Thyroid gland (tissue), 4 donors: ENCODE measurements around the gene TMEM131. TPM values are rescaled to one million over a fixed set of nuclear protein-coding genes. Genes with fewer than 3 reads are reported as not detected.
A peak's percentile ranks its signal among the peaks of the same experiment; 100 is the strongest.
"Not testable (repeated sequence)": the region's sequence is repeated elsewhere in the genome, so short reads cannot be mapped to it uniquely, and the experiment has no call there.

Source experiments
- DNase-seq, 2 donors: peaks; one replicate each; pipeline ENCODE4 v3.0.0-alpha.2; 2019
- H3K27ac ChIP-seq, 3 donors: fragments of 200-600 bp; sonication (generic); 1 replicate in 2 of 3; 2 replicates in 1 of 3; pipeline ENCODE4 v1.5.1; 2016 to 2019; ENCODE audit warnings: mild to moderate bottlenecking in 1 of 3, moderate library complexity in 1 of 3
- H3K27me3 ChIP-seq: fragments of 200-600 bp; sonication (generic); one replicate; pipeline ENCODE4 v1.5.1; 2019
- H3K36me3 ChIP-seq, 2 donors: fragments of 200-600 bp; sonication (generic); one replicate each; pipeline ENCODE4 v1.5.1; 2016 to 2019
- H3K4me1 ChIP-seq, 2 donors: fragments of 200-600 bp; sonication (generic); one replicate each; pipeline ENCODE4 v1.5.1; 2017 to 2019
- H3K4me3 ChIP-seq, 3 donors: fragments of 200-600 bp; sonication (generic); replicated peaks in 1 of 3; 1 replicate in 2 of 3; 2 replicates in 1 of 3; pipeline ENCODE4 v1.5.1; 2016; ENCODE audit warnings: mild to moderate bottlenecking in 1 of 3
- H3K9me3 ChIP-seq: fragments of 200-600 bp; sonication (generic); one replicate; pipeline ENCODE4 v1.5.1; 2017
- POLR2A ChIP-seq, 2 donors: fragments of 450-650 bp; IDR thresholded peaks; one replicate each; pipeline ENCODE4 v1.6.1; 2017; ENCODE audit warnings: antibody characterized with exemption in 2 of 2, mild to moderate bottlenecking in 2 of 2, moderate library complexity in 1 of 2
- WGBS, 2 donors: methylation state at CpG; one replicate each; pipeline ENCODE4 v1.1.5; 2017; 5-methylcytosine and 5-hydroxymethylcytosine counted together
- intact Hi-C: fragments of 100-400 bp; cut with DNase I; formaldehyde crosslinking; loops from one replicate; pipeline ENCODE4 v1.15.1; 2023
- total RNA-seq, 4 donors: library from RNA; depleted of rRNA; stranded (reverse); fragments of >200 nt; gene quantifications; one replicate each; pipeline ENCODE4 v1.2.3, GENCODE V29; 2016
- TF ChIP-seq, protein P1 (sequence below), 6 experiments: fragments of 200-600 bp in 3 of 6; fragments of 450-650 bp in 3 of 6; sonication (generic) in 3 of 6; IDR thresholded peaks; one replicate each; pipeline ENCODE4 v1.5.1; 2016 to 2019; ENCODE audit warnings: antibody characterized with exemption in 6 of 6, mild to moderate bottlenecking in 2 of 6, inconsistent platforms in 1 of 6, moderate library complexity in 1 of 6

The TMEM131 gene
- total RNA-seq, 4 donors from 2014 or later: 28.6 to 47.0 (median 35.2) TPM

GRCh38 chr2:97845133-97845532 is 150.6 kb downstream of the TMEM131 start:
- TF ChIP-seq, protein P1, sequence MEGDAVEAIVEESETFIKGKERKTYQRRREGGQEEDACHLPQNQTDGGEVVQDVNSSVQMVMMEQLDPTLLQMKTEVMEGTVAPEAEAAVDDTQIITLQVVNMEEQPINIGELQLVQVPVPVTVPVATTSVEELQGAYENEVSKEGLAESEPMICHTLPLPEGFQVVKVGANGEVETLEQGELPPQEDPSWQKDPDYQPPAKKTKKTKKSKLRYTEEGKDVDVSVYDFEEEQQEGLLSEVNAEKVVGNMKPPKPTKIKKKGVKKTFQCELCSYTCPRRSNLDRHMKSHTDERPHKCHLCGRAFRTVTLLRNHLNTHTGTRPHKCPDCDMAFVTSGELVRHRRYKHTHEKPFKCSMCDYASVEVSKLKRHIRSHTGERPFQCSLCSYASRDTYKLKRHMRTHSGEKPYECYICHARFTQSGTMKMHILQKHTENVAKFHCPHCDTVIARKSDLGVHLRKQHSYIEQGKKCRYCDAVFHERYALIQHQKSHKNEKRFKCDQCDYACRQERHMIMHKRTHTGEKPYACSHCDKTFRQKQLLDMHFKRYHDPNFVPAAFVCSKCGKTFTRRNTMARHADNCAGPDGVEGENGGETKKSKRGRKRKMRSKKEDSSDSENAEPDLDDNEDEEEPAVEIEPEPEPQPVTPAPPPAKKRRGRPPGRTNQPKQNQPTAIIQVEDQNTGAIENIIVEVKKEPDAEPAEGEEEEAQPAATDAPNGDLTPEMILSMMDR (IDR thresholded peaks at IDR 0.05): no peak
- TF ChIP-seq POLR2A (IDR thresholded peaks at IDR 0.05): no peak
- Histone ChIP-seq H3K9me3 (no peaks in the 10 kb centered on the region), H3K4me3 (no peak overlapping the region), H3K36me3 (no peaks in the 10 kb centered on the region), H3K4me1 (no peaks in the 10 kb centered on the region), H3K27me3 (no peaks in the 10 kb centered on the region), H3K27ac (no peak overlapping the region)
- DNase-seq: no peak
- intact Hi-C loops: no loop called here
- 60 to 63% methylated on average over 4 of the region's 4 CpGs for WGBS, 2 donors

GRCh38 chr2:97844311-97844859 is 151.4 kb downstream of the TMEM131 start:
- no peak for DNase-seq
- Histone ChIP-seq H3K4me3 (no peak overlapping the region), H3K9me3 (no peaks in the 10 kb centered on the region), H3K4me1 (no peaks in the 10 kb centered on the region), H3K27ac (no peak overlapping the region), H3K27me3 (no peaks in the 10 kb centered on the region), H3K36me3 (no peaks in the 10 kb centered on the region)
- 72 to 76% methylated on average over 2 of the region's 2 CpGs for WGBS, 2 donors
- TF ChIP-seq, protein P1 (IDR thresholded peaks at IDR 0.05): no peak
- intact Hi-C loops: no loop called here

GRCh38 chr2:97840198-97840597 is 155.6 kb downstream of the TMEM131 start:
- H3K36me3 ChIP-seq: no peaks in the 10 kb centered on the region
- 68 to 80% methylated on average over 6 of the region's 6 CpGs for WGBS, 2 donors
- H3K27me3 ChIP-seq: no peaks in the 10 kb centered on the region

DNA sequence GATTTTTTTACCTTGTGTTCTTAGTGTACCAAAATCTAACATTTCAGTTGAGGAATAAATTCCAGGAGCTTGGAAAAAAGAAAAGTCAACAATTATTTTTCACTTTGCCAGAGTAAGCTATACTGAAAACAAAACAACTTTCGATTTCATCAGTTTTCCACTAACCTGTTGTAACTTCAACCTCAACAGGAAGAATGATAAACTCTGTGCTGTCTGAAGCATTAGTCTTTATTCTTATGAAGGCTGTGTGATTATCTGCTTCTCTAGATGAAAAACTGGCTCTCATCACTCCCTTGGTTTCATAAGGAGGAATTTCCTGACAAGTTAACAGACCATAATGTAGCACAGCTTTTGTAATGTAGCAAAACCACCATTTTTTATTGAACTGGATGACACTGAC is 161.1 kb downstream of the TMEM131 start:
- Histone ChIP-seq H3K9me3 (no peaks in the 10 kb centered on the region), H3K4me3 (no peak overlapping the region), H3K27ac (no peak overlapping the region), H3K27me3 (no peaks in the 10 kb centered on the region), H3K36me3 (no peaks in the 10 kb centered on the region), H3K4me1 (peaks cover 17 to 24% of the 10 kb centered on the region in 2 donors)
- TF ChIP-seq, protein P1 (IDR thresholded peaks at IDR 0.05): no peak
- no peak for TF ChIP-seq POLR2A (IDR thresholded peaks at IDR 0.05)
- intact Hi-C loops: no loop called here
- no peak for DNase-seq
- 55 to 57% methylated on average over 1 of the region's 1 CpG for WGBS, 2 donors

More at GRCh38 chr2:97840198-97840597, 155.6 kb downstream of the TMEM131 start:
- no peak for TF ChIP-seq POLR2A (IDR thresholded peaks at IDR 0.05)
- TF ChIP-seq, protein P1 (IDR thresholded peaks at IDR 0.05): no peak
- intact Hi-C loops: no loop called here
- no peaks in the 10 kb centered on the region for H3K9me3 ChIP-seq
- no peaks in the 10 kb centered on the region for H3K4me1 ChIP-seq
- no peak for DNase-seq
- no peak overlapping the region for H3K27ac ChIP-seq
- H3K4me3 ChIP-seq: no peak overlapping the region

DNA sequence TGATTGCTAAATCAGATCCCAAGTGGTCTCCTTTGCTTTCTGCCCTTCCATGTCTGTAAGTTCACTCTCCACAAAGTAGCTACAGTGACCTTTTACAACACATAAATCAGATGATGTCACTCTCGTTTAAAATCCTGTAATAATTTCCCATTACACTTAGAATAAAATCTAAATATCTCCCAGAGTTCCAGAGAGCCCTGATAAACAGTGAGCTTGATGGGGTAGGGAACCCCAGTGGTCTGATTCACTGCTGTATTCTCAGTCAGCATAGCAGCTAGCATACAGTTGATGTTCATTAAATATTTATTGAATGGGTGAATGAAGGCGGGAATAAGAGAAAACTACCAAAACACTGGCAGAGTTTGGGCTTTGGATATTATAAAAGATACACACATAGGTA is 164.6 kb downstream of the TMEM131 start:
- H3K4me3 ChIP-seq: no peak overlapping the region
- TF ChIP-seq POLR2A (IDR thresholded peaks at IDR 0.05): no peak
- TF ChIP-seq, protein P1 (IDR thresholded peaks at IDR 0.05): no peak
- no peaks in the 10 kb centered on the region for H3K36me3 ChIP-seq
- no peaks in the 10 kb centered on the region for H3K27me3 ChIP-seq
- intact Hi-C loops: no loop called here
- peak overlapping the region in 2 of 3 donors; percentile 1 to 55 for H3K27ac ChIP-seq
- no peaks in the 10 kb centered on the region for H3K9me3 ChIP-seq
- 81 to 82% methylated on average over 2 of the region's 2 CpGs for WGBS, 2 donors
- no peak for DNase-seq
- peaks cover 19 to 28% of the 10 kb centered on the region in 2 donors for H3K4me1 ChIP-seq

DNA sequence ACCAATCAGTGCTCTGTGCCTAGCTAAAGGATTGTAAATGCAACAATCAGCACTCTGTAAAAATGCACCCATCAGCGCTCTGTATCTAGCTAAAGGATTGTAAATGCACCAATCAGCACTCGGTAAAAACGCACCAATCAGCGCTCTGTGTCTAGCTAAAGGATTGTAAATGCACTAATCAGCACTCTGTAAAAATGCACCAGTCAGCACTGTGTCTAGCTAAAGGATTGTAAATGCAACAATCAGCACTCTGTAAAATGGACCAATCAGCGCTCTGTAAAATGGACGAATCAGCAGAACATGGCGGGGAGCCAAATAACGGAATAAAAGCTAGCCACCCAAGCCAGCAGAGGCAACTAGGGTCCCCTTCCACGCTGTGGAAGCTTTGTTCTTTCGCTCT is 166.5 kb downstream of the TMEM131 start:
- peaks cover 19 to 21% of the 10 kb centered on the region in 2 donors for H3K4me1 ChIP-seq
- H3K27me3 ChIP-seq, H3K27ac ChIP-seq, intact Hi-C loops, DNase-seq, H3K4me3 ChIP-seq, H3K9me3 ChIP-seq, H3K36me3 ChIP-seq: not testable (repeated sequence)
- WGBS, 2 donors: 95 to 98% methylated on average over 10 of the region's 10 CpGs

- H3K27ac ChIP-seq, intact Hi-C loops, H3K36me3 ChIP-seq, H3K4me3 ChIP-seq, DNase-seq, H3K27me3 ChIP-seq, H3K9me3 ChIP-seq: not testable (repeated sequence)
- H3K4me1 ChIP-seq: peaks cover 19 to 20% of the 10 kb centered on the region in 2 donors
- WGBS, 2 donors: 97 to 98% methylated on average over 19 of the region's 19 CpGs
Observed at GRCh38 chr2:97827013-97827412, 168.7 kb downstream of the TMEM131 start.

DNA sequence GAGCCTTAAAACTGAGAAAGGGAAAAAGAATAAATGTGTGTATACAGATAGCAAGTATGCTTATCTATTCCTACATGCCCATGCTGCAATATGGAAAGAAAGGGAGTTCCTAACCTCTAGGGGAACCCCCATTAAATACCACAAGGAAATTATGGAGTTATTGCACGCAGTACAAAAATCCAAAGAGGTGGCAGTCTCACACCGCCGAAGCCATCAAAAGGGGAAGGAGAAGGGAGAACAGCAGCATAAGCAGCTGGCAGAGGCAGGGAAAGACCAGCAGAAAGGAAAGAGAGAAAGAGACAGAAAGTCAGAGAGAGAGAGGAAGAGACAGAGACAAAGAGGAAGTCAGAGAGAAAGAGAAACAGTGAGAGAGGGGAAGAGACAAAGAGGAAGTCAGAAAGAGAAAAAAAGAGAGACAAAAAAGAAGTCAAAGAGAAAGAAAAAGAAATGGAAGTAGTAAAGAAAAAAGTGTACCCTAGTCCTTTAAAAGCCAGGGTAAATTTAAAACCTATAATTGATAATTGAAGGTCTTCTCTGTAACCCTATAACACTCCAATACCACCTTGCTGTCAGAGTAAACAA is 169.4 kb downstream of the TMEM131 start:
- H3K27me3 ChIP-seq, intact Hi-C loops, H3K27ac ChIP-seq, H3K4me3 ChIP-seq, H3K9me3 ChIP-seq, H3K36me3 ChIP-seq, DNase-seq: not testable (repeated sequence)
- peaks cover 19 to 20% of the 10 kb centered on the region in 2 donors for H3K4me1 ChIP-seq
- 90 to 94% methylated on average over 3 of the region's 3 CpGs for WGBS, 2 donors
